ENCODE data around the gene CLASP1.

DNA sequence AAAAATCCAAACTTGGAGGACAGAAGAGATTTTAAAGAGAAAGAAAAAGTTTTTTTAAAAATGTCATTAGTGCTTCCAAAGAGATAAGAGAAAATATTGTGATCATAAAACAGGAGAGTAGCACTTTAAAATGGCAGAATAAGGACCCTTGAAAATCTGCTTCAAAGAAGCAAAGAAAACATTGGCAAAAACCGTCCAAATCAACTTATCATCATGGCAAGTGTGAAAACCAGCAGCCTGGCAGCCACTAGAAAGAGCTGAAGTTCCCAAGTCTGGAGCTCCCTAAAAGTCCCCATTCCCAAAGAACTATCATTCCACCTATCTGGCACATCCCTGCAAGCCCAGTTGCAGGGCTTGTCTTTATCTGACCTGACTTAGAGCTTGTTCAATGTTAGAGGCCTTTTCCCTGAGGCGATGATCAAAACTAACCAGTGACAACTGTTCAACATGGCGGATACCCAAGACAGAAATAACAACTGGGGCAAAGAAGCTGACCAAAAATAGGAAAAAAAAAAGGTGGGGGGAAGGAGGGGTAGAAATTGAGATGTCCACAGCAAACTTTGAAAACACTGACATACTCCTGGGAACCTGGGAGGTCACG, 143.2 kb downstream of the CLASP1 start:
- TF ChIP-seq CTCF (conservative IDR thresholded peaks at IDR 0.05; ENCODE audit: low read depth in 2 of 2): no peak
- no peak for TF ChIP-seq EZH2 (IDR thresholded peaks at IDR 0.05; ENCODE audit: low read depth, unreplicated experiment)
- no peak for TF ChIP-seq CREB1 (CRISPR knock-in tag; IDR thresholded peaks at IDR 0.05; ENCODE audit: low read depth)
- no peak for TF ChIP-seq REST (IDR thresholded peaks at IDR 0.05; ENCODE audit: unreplicated experiment)
- no peak for TF ChIP-seq POLR2AphosphoS5 (IDR thresholded peaks at IDR 0.05; ENCODE audit: low read depth)
- TF ChIP-seq NANOG (IDR thresholded peaks at IDR 0.05; ENCODE audit: borderline replicate concordance): no peak
- TF ChIP-seq EZH2phosphoT487 (IDR thresholded peaks at IDR 0.05; ENCODE audit: unreplicated experiment): no peak
- no peak for TF ChIP-seq JUNB (IDR thresholded peaks at IDR 0.05; ENCODE audit: unreplicated experiment)
- TF ChIP-seq, protein P1, sequence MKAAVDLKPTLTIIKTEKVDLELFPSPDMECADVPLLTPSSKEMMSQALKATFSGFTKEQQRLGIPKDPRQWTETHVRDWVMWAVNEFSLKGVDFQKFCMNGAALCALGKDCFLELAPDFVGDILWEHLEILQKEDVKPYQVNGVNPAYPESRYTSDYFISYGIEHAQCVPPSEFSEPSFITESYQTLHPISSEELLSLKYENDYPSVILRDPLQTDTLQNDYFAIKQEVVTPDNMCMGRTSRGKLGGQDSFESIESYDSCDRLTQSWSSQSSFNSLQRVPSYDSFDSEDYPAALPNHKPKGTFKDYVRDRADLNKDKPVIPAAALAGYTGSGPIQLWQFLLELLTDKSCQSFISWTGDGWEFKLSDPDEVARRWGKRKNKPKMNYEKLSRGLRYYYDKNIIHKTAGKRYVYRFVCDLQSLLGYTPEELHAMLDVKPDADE (IDR thresholded peaks at IDR 0.05): no peak
- TF ChIP-seq, protein P2, sequence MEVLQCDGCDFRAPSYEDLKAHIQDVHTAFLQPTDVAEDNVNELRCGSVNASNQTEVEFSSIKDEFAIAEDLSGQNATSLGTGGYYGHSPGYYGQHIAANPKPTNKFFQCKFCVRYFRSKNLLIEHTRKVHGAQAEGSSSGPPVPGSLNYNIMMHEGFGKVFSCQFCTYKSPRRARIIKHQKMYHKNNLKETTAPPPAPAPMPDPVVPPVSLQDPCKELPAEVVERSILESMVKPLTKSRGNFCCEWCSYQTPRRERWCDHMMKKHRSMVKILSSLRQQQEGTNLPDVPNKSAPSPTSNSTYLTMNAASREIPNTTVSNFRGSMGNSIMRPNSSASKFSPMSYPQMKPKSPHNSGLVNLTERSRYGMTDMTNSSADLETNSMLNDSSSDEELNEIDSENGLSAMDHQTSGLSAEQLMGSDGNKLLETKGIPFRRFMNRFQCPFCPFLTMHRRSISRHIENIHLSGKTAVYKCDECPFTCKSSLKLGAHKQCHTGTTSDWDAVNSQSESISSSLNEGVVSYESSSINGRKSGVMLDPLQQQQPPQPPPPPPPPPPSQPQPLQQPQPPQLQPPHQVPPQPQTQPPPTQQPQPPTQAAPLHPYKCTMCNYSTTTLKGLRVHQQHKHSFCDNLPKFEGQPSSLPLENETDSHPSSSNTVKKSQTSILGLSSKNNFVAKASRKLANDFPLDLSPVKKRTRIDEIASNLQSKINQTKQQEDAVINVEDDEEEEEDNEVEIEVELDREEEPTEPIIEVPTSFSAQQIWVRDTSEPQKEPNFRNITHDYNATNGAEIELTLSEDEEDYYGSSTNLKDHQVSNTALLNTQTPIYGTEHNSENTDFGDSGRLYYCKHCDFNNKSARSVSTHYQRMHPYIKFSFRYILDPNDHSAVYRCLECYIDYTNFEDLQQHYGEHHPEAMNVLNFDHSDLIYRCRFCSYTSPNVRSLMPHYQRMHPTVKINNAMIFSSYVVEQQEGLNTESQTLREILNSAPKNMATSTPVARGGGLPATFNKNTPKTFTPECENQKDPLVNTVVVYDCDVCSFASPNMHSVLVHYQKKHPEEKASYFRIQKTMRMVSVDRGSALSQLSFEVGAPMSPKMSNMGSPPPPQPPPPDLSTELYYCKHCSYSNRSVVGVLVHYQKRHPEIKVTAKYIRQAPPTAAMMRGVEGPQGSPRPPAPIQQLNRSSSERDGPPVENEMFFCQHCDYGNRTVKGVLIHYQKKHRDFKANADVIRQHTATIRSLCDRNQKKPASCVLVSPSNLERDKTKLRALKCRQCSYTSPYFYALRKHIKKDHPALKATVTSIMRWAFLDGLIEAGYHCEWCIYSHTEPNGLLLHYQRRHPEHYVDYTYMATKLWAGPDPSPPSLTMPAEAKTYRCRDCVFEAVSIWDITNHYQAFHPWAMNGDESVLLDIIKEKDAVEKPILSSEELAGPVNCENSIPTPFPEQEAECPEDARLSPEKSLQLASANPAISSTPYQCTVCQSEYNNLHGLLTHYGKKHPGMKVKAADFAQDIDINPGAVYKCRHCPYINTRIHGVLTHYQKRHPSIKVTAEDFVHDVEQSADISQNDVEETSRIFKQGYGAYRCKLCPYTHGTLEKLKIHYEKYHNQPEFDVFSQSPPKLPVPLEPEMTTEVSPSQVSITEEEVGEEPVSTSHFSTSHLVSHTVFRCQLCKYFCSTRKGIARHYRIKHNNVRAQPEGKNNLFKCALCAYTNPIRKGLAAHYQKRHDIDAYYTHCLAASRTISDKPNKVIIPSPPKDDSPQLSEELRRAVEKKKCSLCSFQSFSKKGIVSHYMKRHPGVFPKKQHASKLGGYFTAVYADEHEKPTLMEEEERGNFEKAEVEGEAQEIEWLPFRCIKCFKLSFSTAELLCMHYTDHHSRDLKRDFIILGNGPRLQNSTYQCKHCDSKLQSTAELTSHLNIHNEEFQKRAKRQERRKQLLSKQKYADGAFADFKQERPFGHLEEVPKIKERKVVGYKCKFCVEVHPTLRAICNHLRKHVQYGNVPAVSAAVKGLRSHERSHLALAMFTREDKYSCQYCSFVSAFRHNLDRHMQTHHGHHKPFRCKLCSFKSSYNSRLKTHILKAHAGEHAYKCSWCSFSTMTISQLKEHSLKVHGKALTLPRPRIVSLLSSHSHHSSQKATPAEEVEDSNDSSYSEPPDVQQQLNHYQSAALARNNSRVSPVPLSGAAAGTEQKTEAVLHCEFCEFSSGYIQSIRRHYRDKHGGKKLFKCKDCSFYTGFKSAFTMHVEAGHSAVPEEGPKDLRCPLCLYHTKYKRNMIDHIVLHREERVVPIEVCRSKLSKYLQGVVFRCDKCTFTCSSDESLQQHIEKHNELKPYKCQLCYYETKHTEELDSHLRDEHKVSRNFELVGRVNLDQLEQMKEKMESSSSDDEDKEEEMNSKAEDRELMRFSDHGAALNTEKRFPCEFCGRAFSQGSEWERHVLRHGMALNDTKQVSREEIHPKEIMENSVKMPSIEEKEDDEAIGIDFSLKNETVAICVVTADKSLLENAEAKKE (CRISPR knock-in tag; IDR thresholded peaks at IDR 0.05): no peak
- TF ChIP-seq ZNF114 (CRISPR knock-in tag; IDR thresholded peaks at IDR 0.05): no peak
- TF ChIP-seq ZNF331 (CRISPR knock-in tag; IDR thresholded peaks at IDR 0.05; ENCODE audit: low read depth): no peak
- TF ChIP-seq STAT1 (IDR thresholded peaks at IDR 0.05; ENCODE audit: unreplicated experiment): no peak
